Psoas muscle (tissue), 8 donors: ENCODE data around the gene KDM4C. TPM values are rescaled to one million over a fixed set of nuclear protein-coding genes. Genes with fewer than 3 reads are reported as not detected.
A peak's percentile ranks its signal among the peaks of the same experiment; 100 is the strongest.

Experiments used
- ATAC-seq, 4 donors: fragments of 200-7000 bp; cut with Tn5 transposase; one replicate each; pipeline ENCODE4 v1.9.1; 2020; ENCODE audit warnings: moderate library complexity in 3 of 4, mild to moderate bottlenecking in 2 of 4
- DNase-seq, 2 donors: peaks; one replicate each; pipeline ENCODE4 v3.0.0-alpha.2; 2020
- H3K27ac ChIP-seq: fragments of 200-600 bp; one replicate; pipeline ENCODE4 v1.8.0; 2022
- H3K27me3 ChIP-seq, 3 donors: fragments of 200-600 bp in 1 of 3; one replicate each; pipeline versions ENCODE4 v1.6.1 to v1.8.0; 2013 to 2022; ENCODE audit warnings: low read length in 2 of 3, mild to moderate bottlenecking in 2 of 3, moderate library complexity in 1 of 3; ENCODE audit not compliant: insufficient read depth in 3 of 3
- H3K36me3 ChIP-seq, 2 donors: fragments of 200-600 bp in 1 of 2; one replicate each; pipeline versions ENCODE4 v1.6.1 to v1.8.0; 2013 to 2022; ENCODE audit warnings: low read depth in 1 of 2, mild to moderate bottlenecking in 1 of 2, moderate library complexity in 1 of 2; ENCODE audit not compliant: insufficient read depth in 1 of 2
- H3K4me1 ChIP-seq: fragments of 200-600 bp; one replicate; pipeline ENCODE4 v1.8.0; 2022
- H3K4me3 ChIP-seq: fragments of 200-600 bp; one replicate; pipeline ENCODE4 v1.8.0; 2022; ENCODE audit warnings: mild to moderate bottlenecking
- H3K9me3 ChIP-seq: fragments of 200-600 bp; one replicate; pipeline ENCODE4 v1.8.0; 2022
- CTCF ChIP-seq: fragments of 200-600 bp; IDR thresholded peaks from one replicate; pipeline ENCODE4 v1.8.0; 2022; ENCODE audit warnings: antibody characterized with exemption
- WGBS, 3 donors: extraction: QIAGEN DNeasy Blood & Tissue Kit; methylation state at CpG; one replicate each; pipeline versions ENCODE4 v1.1.6 to v1.1.7; 2013; 5-methylcytosine and 5-hydroxymethylcytosine counted together
- intact Hi-C, 2 donors: fragments of 100-400 bp; cut with DNase I; formaldehyde crosslinking; loops; one replicate each; pipeline versions ENCODE4 v1.11.0 to v1.14.2; 2022
- polyA plus RNA-seq, 3 donors: library from polyadenylated mRNA; stranded (reverse); fragments of 200-250 nt; gene quantifications; one replicate each; pipeline ENCODE4 v1.2.3, GENCODE V29; 2013
- total RNA-seq, 4 donors: library from RNA; stranded (reverse); fragmentation: NEBNext Ultra II Directional in 2 of 4; extraction: Animal tissue kit (Norgen Biotek cat#: 25700) in 2 of 4; gene quantifications; one replicate each; pipeline versions ENCODE4 v1.2.1 to v1.2.4, GENCODE V29; 2021 to 2023
- donor health status: healthy with polysubstance abuse.
- donor health status: DM: no; HTN: no; CAD: no; lungs with moderate emphysema.
- donor health status: Bipolar disorder and iron deficiency.
- donor health status: healthy.
- donor health status: DM: yes; HTN: yes; CAD: no.
- donor health status: DM: no; HTN: no; CAD: no.
- donor health status: DM: no; HTN: no; CAD: no.
- donor health status: DM: yes; HTN: yes; CAD: no.

The KDM4C gene
- total and polyA plus RNA-seq, 7 donors = 2.7 to 13.0 (median 10.1) TPM

- intact Hi-C loops = no loop called here
- Histone ChIP-seq H3K27ac (no peak overlapping the region), H3K4me3 (no peak overlapping the region), H3K27me3 (no peaks in the 10 kb centered on the region), H3K4me1 (peaks cover 26% of the 10 kb centered on the region), H3K9me3 (no peaks in the 10 kb centered on the region), H3K36me3 (peaks cover 0 to 4% of the 10 kb centered on the region in 2 donors)
- DNase-seq (no peak), ATAC-seq (peak in 1 of 4 donors; percentile 41)
- TF ChIP-seq CTCF = no peak
- 73 to 85% (median 78%) methylated on average over 11 of the region's 11 CpGs for WGBS, 3 donors
Measured at GRCh38 chr9:7172154-7173115, 414.7 kb downstream of the KDM4C start.

GRCh38 chr9:7173139-7173538 is 415.4 kb downstream of the KDM4C start:
- Histone ChIP-seq H3K27me3 (no peaks in the 10 kb centered on the region), H3K4me1 (peaks cover 26% of the 10 kb centered on the region), H3K9me3 (no peaks in the 10 kb centered on the region), H3K36me3 (peaks cover 0 to 4% of the 10 kb centered on the region in 2 donors), H3K4me3 (no peak overlapping the region), H3K27ac (no peak overlapping the region)
- DNase-seq (no peak), ATAC-seq (peak in 3 of 4 donors; percentile 46 to 64 (median 47))
- 29 to 77% (median 42%) methylated on average over 3 of the region's 3 CpGs for WGBS, 3 donors
- no peak for TF ChIP-seq CTCF
- intact Hi-C loops = no loop called here

- intact Hi-C loops = no loop called here
Measured at GRCh38 chr9:7174301-7174700, 416.5 kb downstream of the KDM4C start.

GRCh38 chr9:7174884-7175283 is 417.1 kb downstream of the KDM4C start:
- no peaks in the 10 kb centered on the region for H3K27me3 ChIP-seq
- peak in 3 of 4 donors; percentile 52 to 66 (median 56) for ATAC-seq
- intact Hi-C loops = no loop called here
- no peak overlapping the region for H3K4me3 ChIP-seq
- no peak for DNase-seq
- WGBS, 3 donors = 92 to 96% (median 93%) methylated on average over 8 of the region's 8 CpGs
- H3K27ac ChIP-seq = no peak overlapping the region
- no peak for TF ChIP-seq CTCF
- no peaks in the 10 kb centered on the region for H3K9me3 ChIP-seq
- peaks cover 0 to 4% of the 10 kb centered on the region in 2 donors for H3K36me3 ChIP-seq
- H3K4me1 ChIP-seq = peaks cover 17% of the 10 kb centered on the region

More at GRCh38 chr9:7174301-7174700, 416.5 kb downstream of the KDM4C start:
- no peak for DNase-seq
- WGBS, 3 donors = 36 to 67% (median 36%) methylated on average over 7 of the region's 7 CpGs
- no peak for TF ChIP-seq CTCF
- Histone ChIP-seq H3K4me3 (no peak overlapping the region), H3K9me3 (no peaks in the 10 kb centered on the region), H3K27me3 (no peaks in the 10 kb centered on the region), H3K4me1 (peaks cover 23% of the 10 kb centered on the region), H3K27ac (no peak overlapping the region), H3K36me3 (peaks cover 0 to 4% of the 10 kb centered on the region in 2 donors)
- ATAC-seq = peak; percentile 46 to 75 (median 62)
